Body of pancreas (tissue), 4 donors: Measurements from ENCODE around the gene SH3PXD2A. TPM values are rescaled to one million over a fixed set of nuclear protein-coding genes. Genes with fewer than 3 reads are reported as not detected.

Experiments used
- ATAC-seq: fragments of 150-250 bp; one replicate; pipeline ENCODE4 v1.9.1; 2016
- DNase-seq, 4 donors: peaks; one replicate each; pipeline ENCODE4 v3.0.0-alpha.2; 2019
- H3K27ac ChIP-seq, 4 donors: fragments of 200-600 bp; sonication (generic); 1 replicate in 3 of 4; 2 replicates in 1 of 4; pipeline versions ENCODE4 v1.5.1 to v1.6.1; 2016 to 2019; ENCODE audit warnings: mild to moderate bottlenecking in 1 of 4, mixed read lengths in 1 of 4, moderate library complexity in 1 of 4
- H3K27me3 ChIP-seq, 2 donors: fragments of 200-600 bp; sonication (generic); one replicate each; pipeline ENCODE4 v1.6.0; 2016; ENCODE audit warnings: mild to moderate bottlenecking in 1 of 2
- H3K36me3 ChIP-seq, 2 donors: fragments of 200-600 bp; sonication (generic); replicated peaks in 1 of 2; 2 replicates each; pipeline ENCODE4 v1.5.1; 2016; ENCODE audit warnings: low read depth in 2 of 2; ENCODE audit not compliant: insufficient read depth in 1 of 2
- H3K4me1 ChIP-seq: fragments of 200-600 bp; sonication (generic); one replicate; pipeline ENCODE4 v1.6.0; 2016
- H3K4me3 ChIP-seq, 2 donors: fragments of 200-600 bp; sonication (generic); 1 replicate in 1 of 2; 2 replicates in 1 of 2; pipeline ENCODE4 v1.5.1; 2016 to 2019
- H3K9me3 ChIP-seq, 3 donors: fragments of 200-600 bp; sonication (generic); 1 replicate in 2 of 3; 2 replicates in 1 of 3; pipeline ENCODE4 v1.5.1; 2016
- POLR2A ChIP-seq, 3 donors: fragments of 450-650 bp; IDR thresholded peaks; one replicate each; pipeline ENCODE4 v1.6.1; 2016; ENCODE audit warnings: antibody characterized with exemption in 3 of 3, mild to moderate bottlenecking in 2 of 3
- whole genome bisulfite sequencing, 2 donors: methylation state at CpG; one replicate each; pipeline ENCODE4 v1.1.5; 2017; 5-methylcytosine and 5-hydroxymethylcytosine counted together
- intact Hi-C: fragments of 100-400 bp; cut with DNase I; formaldehyde crosslinking; loops from one replicate; pipeline ENCODE4 v1.15.1; 2023
- total RNA-seq, 2 donors: library from RNA; depleted of rRNA; stranded (reverse); fragments of >200 nt; gene quantifications; one replicate each; pipeline ENCODE4 v1.1.0, GENCODE V29; 2016
- TF ChIP-seq, protein P1 (sequence below), 7 experiments: fragments of 450-650 bp in 4 of 7; fragments of 200-600 bp in 3 of 7; sonication (generic) in 3 of 7; IDR thresholded peaks; one replicate each; pipeline ENCODE4 v1.5.1; 2016 to 2019; ENCODE audit warnings: antibody characterized with exemption in 7 of 7

Gene SH3PXD2A
- total RNA-seq, 2 donors from 2014 or later, result 7.3 to 9.9 TPM

DNA sequence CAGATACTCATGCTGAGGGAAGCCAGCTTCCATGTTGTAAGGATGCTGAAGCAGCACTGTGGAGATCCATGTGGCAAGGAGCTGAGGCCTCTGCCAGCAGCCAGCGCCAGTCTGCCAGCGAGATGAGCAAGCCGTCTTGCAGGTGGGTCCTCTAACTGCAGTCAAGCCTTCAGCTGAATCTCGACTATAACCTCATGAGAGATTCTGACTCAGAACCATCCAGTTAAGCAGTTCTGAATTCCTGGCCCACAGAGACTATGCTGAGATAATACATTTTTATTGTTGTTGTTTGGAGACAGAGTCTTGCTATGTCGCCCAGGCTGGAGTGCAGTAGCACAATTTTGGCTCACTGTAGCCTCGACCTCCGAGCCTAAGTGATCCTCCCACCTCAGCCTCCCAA lies 105.6 kb downstream of the SH3PXD2A start:
- H3K4me1 ChIP-seq, result no peaks in the 10 kb centered on the region
- TF ChIP-seq, protein P1, sequence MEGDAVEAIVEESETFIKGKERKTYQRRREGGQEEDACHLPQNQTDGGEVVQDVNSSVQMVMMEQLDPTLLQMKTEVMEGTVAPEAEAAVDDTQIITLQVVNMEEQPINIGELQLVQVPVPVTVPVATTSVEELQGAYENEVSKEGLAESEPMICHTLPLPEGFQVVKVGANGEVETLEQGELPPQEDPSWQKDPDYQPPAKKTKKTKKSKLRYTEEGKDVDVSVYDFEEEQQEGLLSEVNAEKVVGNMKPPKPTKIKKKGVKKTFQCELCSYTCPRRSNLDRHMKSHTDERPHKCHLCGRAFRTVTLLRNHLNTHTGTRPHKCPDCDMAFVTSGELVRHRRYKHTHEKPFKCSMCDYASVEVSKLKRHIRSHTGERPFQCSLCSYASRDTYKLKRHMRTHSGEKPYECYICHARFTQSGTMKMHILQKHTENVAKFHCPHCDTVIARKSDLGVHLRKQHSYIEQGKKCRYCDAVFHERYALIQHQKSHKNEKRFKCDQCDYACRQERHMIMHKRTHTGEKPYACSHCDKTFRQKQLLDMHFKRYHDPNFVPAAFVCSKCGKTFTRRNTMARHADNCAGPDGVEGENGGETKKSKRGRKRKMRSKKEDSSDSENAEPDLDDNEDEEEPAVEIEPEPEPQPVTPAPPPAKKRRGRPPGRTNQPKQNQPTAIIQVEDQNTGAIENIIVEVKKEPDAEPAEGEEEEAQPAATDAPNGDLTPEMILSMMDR (IDR thresholded peaks at IDR 0.05), result no peak
- no peak for TF ChIP-seq POLR2A (IDR thresholded peaks at IDR 0.05)
- no peak overlapping the region for H3K4me3 ChIP-seq
- H3K27me3 ChIP-seq, result no peaks in the 10 kb centered on the region
- H3K36me3 ChIP-seq, result no peaks in the 10 kb centered on the region
- intact Hi-C loops, result no loop called here
- no peak for DNase-seq
- WGBS, 2 donors, result 89 to 93% methylated on average over 6 to 7 of the region's 7 CpGs
- no peaks in the 10 kb centered on the region for H3K9me3 ChIP-seq
- H3K27ac ChIP-seq, result no peak overlapping the region
- ATAC-seq, result no peak

DNA sequence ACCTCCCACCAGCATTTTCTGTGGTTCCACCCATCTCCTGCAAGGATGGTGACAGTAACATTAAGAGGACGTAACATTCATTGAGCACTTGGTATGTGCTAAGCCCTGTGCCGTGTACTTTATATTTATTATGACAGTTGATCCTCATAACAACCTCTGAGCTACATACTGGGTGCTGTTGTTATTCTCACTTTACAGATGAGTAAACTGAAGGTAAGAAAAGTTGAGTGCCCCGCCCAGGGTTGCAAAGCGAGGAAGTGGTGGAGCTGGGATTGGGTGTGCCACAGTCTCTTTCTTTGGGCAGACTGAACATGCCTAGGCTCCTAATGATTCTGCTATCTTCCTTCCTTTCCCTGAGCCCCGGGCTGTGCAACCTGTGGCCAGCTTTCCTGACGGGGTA lies 107.4 kb downstream of the SH3PXD2A start:
- H3K27me3 ChIP-seq, result no peaks in the 10 kb centered on the region
- H3K4me1 ChIP-seq, result no peaks in the 10 kb centered on the region
- ATAC-seq (no peak), DNase-seq (no peak)
- H3K27ac ChIP-seq, result no peak overlapping the region
- no peaks in the 10 kb centered on the region for H3K36me3 ChIP-seq
- no peak overlapping the region for H3K4me3 ChIP-seq
- no peaks in the 10 kb centered on the region for H3K9me3 ChIP-seq
- intact Hi-C loops, result no loop called here
- TF ChIP-seq, protein P1 (IDR thresholded peaks at IDR 0.05), result no peak
- TF ChIP-seq POLR2A (IDR thresholded peaks at IDR 0.05), result no peak
- 75 to 92% methylated on average over 6 of the region's 6 CpGs for WGBS, 2 donors

DNA sequence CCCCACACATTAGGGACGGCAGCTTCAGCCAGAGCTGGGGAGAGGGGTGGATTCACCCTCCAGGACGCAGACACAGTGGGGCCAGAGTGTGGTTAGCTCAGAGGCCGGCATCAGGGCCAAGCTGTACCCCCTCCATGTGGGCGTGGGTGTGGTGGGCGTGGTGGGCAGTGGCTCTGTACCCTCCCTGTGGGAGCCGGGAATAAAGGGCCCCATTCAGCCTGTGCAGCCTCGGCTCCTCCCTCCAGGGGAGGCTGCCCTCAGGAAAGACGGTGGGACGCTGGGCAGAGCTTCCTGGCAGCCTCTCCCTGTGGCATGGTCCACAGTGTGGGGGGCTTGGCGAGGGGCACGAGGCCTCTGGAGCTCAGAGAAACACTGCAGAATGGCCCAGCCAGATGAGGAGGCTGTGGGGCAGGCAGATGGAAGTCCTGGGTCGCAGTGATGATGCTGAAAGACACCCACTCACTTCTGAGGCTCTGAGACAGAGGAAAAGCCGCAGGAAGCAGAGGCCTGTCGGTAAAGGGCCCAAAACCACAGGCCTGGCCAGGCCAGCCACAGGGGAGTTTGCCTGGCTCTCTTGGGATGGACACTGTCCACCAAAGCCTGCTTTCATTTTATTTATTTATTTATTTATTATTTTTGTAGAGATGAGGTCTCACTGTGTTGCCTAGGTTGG lies 108.0 kb downstream of the SH3PXD2A start:
- no peak overlapping the region for H3K27ac ChIP-seq
- DNase-seq (no peak), ATAC-seq (no peak)
- H3K36me3 ChIP-seq, result no peaks in the 10 kb centered on the region
- intact Hi-C loops, result no loop called here
- TF ChIP-seq, protein P1 (IDR thresholded peaks at IDR 0.05), result no peak
- no peak for TF ChIP-seq POLR2A (IDR thresholded peaks at IDR 0.05)
- 71 to 77% methylated on average over 8 to 14 of the region's 14 CpGs for WGBS, 2 donors
- H3K9me3 ChIP-seq, result no peaks in the 10 kb centered on the region
- H3K27me3 ChIP-seq, result no peaks in the 10 kb centered on the region
- H3K4me3 ChIP-seq, result no peak overlapping the region
- no peaks in the 10 kb centered on the region for H3K4me1 ChIP-seq

DNA sequence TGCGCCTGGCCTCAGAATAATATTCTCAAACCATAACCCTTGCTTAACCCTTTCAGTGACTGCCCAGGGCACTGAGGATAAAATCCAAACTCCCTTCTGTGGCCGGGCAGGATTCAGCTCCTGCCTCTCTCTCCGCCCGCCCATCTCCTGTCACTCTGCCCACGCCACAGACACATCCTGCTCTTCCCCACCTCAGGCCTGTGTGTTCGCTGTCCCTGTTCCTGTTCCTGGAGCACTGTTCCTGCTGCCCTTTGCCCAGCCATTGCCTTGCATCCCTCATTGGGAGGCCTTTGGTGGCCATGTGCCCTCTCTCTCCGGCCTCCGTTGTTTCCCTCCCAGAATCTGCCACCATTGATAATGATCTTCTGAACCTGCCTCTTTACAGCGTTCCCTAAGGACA lies 108.8 kb downstream of the SH3PXD2A start:
- H3K27me3 ChIP-seq, result no peaks in the 10 kb centered on the region
- H3K36me3 ChIP-seq, result no peaks in the 10 kb centered on the region
- no peaks in the 10 kb centered on the region for H3K4me1 ChIP-seq
- no peak overlapping the region for H3K27ac ChIP-seq
- no peak for TF ChIP-seq POLR2A (IDR thresholded peaks at IDR 0.05)
- TF ChIP-seq, protein P1 (IDR thresholded peaks at IDR 0.05), result no peak
- DNase-seq (no peak), ATAC-seq (no peak)
- H3K4me3 ChIP-seq, result no peak overlapping the region
- intact Hi-C loops, result no loop called here
- H3K9me3 ChIP-seq, result no peaks in the 10 kb centered on the region
- 82 to 95% methylated on average over 9 of the region's 9 CpGs for WGBS, 2 donors
